ENCODE results near the gene GPHA2.
"Not testable (repeated sequence)": the region's sequence is repeated elsewhere in the genome, so short reads cannot be mapped to it uniquely, and the experiment has no call there.

Gene GPHA2

GRCh38 chr11:64935359-64936081 lies at the start of gene GPHA2:
Gene GPHA2 (minus strand): TSS chr11:64935893. CDS start chr11:64935460, 433 bp downstream.
- H3K27ac ChIP-seq, result no peak within 1 kb of the TSS
- no peaks in the 10 kb centered on the region for H3K9me3 ChIP-seq (ENCODE audit: low read depth, low read length)
- H3K9ac ChIP-seq (ENCODE audit: insufficient read length), result no peak within 1 kb of the TSS
- no peak for TF ChIP-seq EZH2 (IDR thresholded peaks at IDR 0.05)
- TF ChIP-seq POLR2AphosphoS5 (IDR thresholded peaks at IDR 0.05; ENCODE audit: borderline replicate concordance, low read depth, low read length), result no peak
- TF ChIP-seq FOXP2 (optimal IDR thresholded peaks at IDR 0.05; ENCODE audit: control extremely low read depth, extremely low read length, insufficient read depth), result no peak
- H3K36me3 ChIP-seq (ENCODE audit: insufficient read depth, low read length), result no peaks in the 10 kb centered on the region
- no peak for DNase-seq (ENCODE audit: low read depth, low spot score)
- H3K4me3 ChIP-seq, result peak within 1 kb of the TSS; percentile 45; the same call in 1 of the 2 replicates

DNA sequence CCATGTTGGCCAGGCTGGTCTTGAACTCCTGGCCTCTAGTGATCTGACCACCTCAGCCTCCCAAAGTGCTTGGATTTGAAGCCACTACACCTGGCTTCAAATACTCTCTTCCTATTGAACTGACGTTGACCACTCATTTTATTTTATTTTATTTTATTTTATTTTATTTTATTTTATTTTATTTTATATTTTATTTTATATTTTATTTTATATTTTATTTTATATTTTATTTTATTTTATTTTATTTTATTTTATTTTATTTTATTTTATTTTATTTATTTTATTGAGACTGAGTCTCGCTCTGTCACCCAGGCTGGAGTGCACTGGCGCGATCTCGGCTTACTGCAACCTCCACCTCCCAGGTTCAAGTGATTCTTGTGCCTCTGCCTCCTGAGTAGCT lies 47.6 kb upstream of the GPHA2 start:
- not testable (repeated sequence) for H3K27ac ChIP-seq; DNase-seq (ENCODE audit: low read depth, low spot score); H3K36me3 ChIP-seq (ENCODE audit: insufficient read depth, low read length); H3K9ac ChIP-seq (ENCODE audit: insufficient read length); H3K4me3 ChIP-seq; H3K9me3 ChIP-seq (ENCODE audit: low read depth, low read length)

DNA sequence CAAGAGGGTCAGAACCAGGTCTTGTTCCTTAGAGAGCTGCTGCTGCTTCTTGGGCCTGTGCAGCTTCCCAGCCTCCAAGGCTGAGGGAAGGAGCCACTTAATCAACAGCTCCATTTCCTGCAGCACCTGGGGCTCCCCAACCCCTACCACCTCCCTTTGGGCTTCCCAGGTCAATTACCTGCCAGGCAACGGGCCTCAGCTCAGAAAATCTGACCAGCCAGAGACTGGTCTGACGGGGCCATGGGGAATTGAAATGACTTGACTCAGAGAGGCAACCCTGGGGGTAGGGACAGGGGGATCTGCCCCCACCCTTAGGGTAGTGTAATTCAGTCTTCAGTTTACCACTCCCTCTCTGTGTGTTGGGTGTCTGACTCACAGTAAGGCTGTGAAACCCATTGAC lies 41.0 kb upstream of the GPHA2 start:
- H3K27ac ChIP-seq, result no peak overlapping the region
- TF ChIP-seq EZH2 (IDR thresholded peaks at IDR 0.05), result no peak
- TF ChIP-seq FOXP2 (optimal IDR thresholded peaks at IDR 0.05; ENCODE audit: control extremely low read depth, extremely low read length, insufficient read depth), result no peak
- TF ChIP-seq POLR2AphosphoS5 (IDR thresholded peaks at IDR 0.05; ENCODE audit: borderline replicate concordance, low read depth, low read length), result no peak
- no peak for DNase-seq (ENCODE audit: low read depth, low spot score)

GRCh38 chr11:64974124-64974523 lies 38.4 kb upstream of the GPHA2 start:
- Histone ChIP-seq H3K36me3 (ENCODE audit: insufficient read depth, low read length) (no peaks in the 10 kb centered on the region), H3K27ac (no peak overlapping the region), H3K9me3 (ENCODE audit: low read depth, low read length) (no peaks in the 10 kb centered on the region), H3K9ac (ENCODE audit: insufficient read length) (no peak overlapping the region), H3K4me3 (no peak overlapping the region)
- TF ChIP-seq FOXP2 (optimal IDR thresholded peaks at IDR 0.05; ENCODE audit: control extremely low read depth, extremely low read length, insufficient read depth) (no peak), EZH2 (IDR thresholded peaks at IDR 0.05) (no peak), POLR2AphosphoS5 (IDR thresholded peaks at IDR 0.05; ENCODE audit: borderline replicate concordance, low read depth, low read length) (no peak)
- no peak for DNase-seq (ENCODE audit: low read depth, low spot score)

More for the DNA sequence above, 41.0 kb upstream of the GPHA2 start:
- Histone ChIP-seq H3K36me3 (ENCODE audit: insufficient read depth, low read length) (no peaks in the 10 kb centered on the region), H3K9me3 (ENCODE audit: low read depth, low read length) (no peaks in the 10 kb centered on the region), H3K9ac (ENCODE audit: insufficient read length) (no peak overlapping the region), H3K4me3 (no peak overlapping the region)

- no peak for DNase-seq (ENCODE audit: low read depth, low spot score)
- no peak within 1 kb of the TSS for H3K4me3 ChIP-seq
- H3K9ac ChIP-seq (ENCODE audit: insufficient read length), result no peak within 1 kb of the TSS
Observed at GRCh38 chr11:64971421-64972233, 35.9 kb upstream of the GPHA2 start, which contains the start of gene MAJIN. Gene MAJIN (minus strand): TSS chr11:64972108. CDS start chr11:64959405, 12,703 bp downstream.

GRCh38 chr11:64970731-64971151 lies 35.0 kb upstream of the GPHA2 start:
- H3K4me3 ChIP-seq, result no peak overlapping the region
- TF ChIP-seq POLR2AphosphoS5 (IDR thresholded peaks at IDR 0.05; ENCODE audit: borderline replicate concordance, low read depth, low read length), result no peak
- no peak for TF ChIP-seq FOXP2 (optimal IDR thresholded peaks at IDR 0.05; ENCODE audit: control extremely low read depth, extremely low read length, insufficient read depth)
- TF ChIP-seq EZH2 (IDR thresholded peaks at IDR 0.05), result no peak
- H3K9ac ChIP-seq (ENCODE audit: insufficient read length), result no peak overlapping the region
- H3K9me3 ChIP-seq (ENCODE audit: low read depth, low read length), result no peaks in the 10 kb centered on the region
- H3K36me3 ChIP-seq (ENCODE audit: insufficient read depth, low read length), result no peaks in the 10 kb centered on the region
- H3K27ac ChIP-seq, result no peak overlapping the region
- no peak for DNase-seq (ENCODE audit: low read depth, low spot score)

More at GRCh38 chr11:64971421-64972233, 35.9 kb upstream of the GPHA2 start, which contains the start of gene MAJIN:
- TF ChIP-seq EZH2 (IDR thresholded peaks at IDR 0.05), result no peak
- no peak for TF ChIP-seq FOXP2 (optimal IDR thresholded peaks at IDR 0.05; ENCODE audit: control extremely low read depth, extremely low read length, insufficient read depth)
- TF ChIP-seq POLR2AphosphoS5 (IDR thresholded peaks at IDR 0.05; ENCODE audit: borderline replicate concordance, low read depth, low read length), result no peak
- Histone ChIP-seq H3K9me3 (ENCODE audit: low read depth, low read length) (no peaks in the 10 kb centered on the region), H3K27ac (no peak within 1 kb of the TSS), H3K36me3 (ENCODE audit: insufficient read depth, low read length) (no peaks in the 10 kb centered on the region)

DNA sequence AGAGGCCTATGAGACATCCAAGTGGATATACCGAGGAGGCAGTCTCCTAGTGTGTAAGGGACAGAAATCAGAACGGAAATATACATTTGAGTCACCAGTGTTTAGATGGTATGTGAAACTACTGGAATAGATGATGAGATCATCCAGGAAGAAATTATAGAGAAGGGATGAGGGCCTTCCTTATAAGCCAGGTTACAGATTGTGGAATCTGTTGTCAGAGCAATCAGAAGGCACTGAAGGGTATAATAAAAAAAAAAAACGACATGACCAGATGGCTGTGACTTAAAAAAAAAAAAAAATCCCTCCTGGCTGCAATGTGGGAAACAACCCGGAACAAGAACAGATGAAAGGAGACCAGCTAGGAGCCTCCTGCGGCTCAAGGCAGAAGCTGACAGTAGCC lies 33.5 kb upstream of the GPHA2 start:
- Histone ChIP-seq H3K27ac (no peak overlapping the region), H3K36me3 (ENCODE audit: insufficient read depth, low read length) (no peaks in the 10 kb centered on the region), H3K9ac (ENCODE audit: insufficient read length) (no peak overlapping the region), H3K9me3 (ENCODE audit: low read depth, low read length) (no peaks in the 10 kb centered on the region), H3K4me3 (no peak overlapping the region)
- TF ChIP-seq POLR2AphosphoS5 (IDR thresholded peaks at IDR 0.05; ENCODE audit: borderline replicate concordance, low read depth, low read length) (no peak), EZH2 (IDR thresholded peaks at IDR 0.05) (no peak), FOXP2 (optimal IDR thresholded peaks at IDR 0.05; ENCODE audit: control extremely low read depth, extremely low read length, insufficient read depth) (no peak)
- DNase-seq (ENCODE audit: low read depth, low spot score), result no peak

- H3K27ac ChIP-seq, result no peak overlapping the region
- no peak overlapping the region for H3K9ac ChIP-seq (ENCODE audit: insufficient read length)
- H3K4me3 ChIP-seq, result no peak overlapping the region
- DNase-seq (ENCODE audit: low read depth, low spot score), result no peak
- H3K9me3 ChIP-seq (ENCODE audit: low read depth, low read length), result no peaks in the 10 kb centered on the region
- H3K36me3 ChIP-seq (ENCODE audit: insufficient read depth, low read length), result no peaks in the 10 kb centered on the region
- TF ChIP-seq POLR2AphosphoS5 (IDR thresholded peaks at IDR 0.05; ENCODE audit: borderline replicate concordance, low read depth, low read length), result no peak
- TF ChIP-seq EZH2 (IDR thresholded peaks at IDR 0.05), result no peak
- no peak for TF ChIP-seq FOXP2 (optimal IDR thresholded peaks at IDR 0.05; ENCODE audit: control extremely low read depth, extremely low read length, insufficient read depth)
Observed at GRCh38 chr11:64967375-64967774, 31.7 kb upstream of the GPHA2 start.
